ENCODE data around the gene GPC4.
"Not testable (repeated sequence)": the region's sequence is repeated elsewhere in the genome, so short reads cannot be mapped to it uniquely, and the experiment has no call there.

Gene GPC4

DNA sequence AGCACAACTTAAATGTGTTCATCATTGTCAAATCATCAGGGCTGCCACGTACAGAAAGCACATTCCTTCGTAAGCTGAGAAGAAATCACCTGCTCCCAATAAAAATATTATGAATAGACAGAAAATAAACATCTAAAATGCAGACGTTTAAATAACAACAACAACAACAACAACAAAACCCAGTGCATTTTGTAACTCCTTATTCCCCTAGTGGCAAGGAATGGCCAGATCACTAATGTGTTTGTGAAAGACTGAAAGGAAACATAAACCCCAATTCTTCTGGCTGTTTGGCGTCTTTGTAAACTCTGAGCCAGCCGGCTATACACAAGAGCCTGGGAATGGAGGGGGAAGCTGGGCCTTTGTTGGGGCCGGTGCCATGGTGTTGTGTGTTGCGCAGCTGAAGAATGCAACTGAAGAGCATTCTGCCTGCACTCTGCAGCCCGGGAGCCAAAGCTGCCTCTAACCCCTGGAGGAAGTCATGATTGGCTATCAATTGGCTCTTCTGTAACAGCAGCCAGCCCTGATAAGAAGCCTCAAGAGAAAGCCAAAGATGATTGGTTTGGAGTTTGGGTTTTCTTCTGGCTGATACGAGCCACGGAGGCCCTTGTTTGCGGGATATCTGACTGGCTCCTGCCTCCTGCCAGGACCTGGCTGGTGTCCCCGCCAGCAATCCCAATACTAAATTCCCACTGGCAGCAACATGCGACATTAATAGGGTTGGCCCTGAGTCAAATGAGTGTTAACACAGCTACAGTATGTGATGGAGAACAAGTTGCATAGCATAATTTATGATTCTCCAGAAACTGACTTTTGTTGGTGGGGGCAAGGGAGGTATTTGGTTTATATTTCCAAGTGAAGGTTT, 107.4 kb downstream of the GPC4 start:
- in situ Hi-C loops (cut with HindIII; ENCODE audit: low sequenced_read_pairs), result no loop called here

DNA sequence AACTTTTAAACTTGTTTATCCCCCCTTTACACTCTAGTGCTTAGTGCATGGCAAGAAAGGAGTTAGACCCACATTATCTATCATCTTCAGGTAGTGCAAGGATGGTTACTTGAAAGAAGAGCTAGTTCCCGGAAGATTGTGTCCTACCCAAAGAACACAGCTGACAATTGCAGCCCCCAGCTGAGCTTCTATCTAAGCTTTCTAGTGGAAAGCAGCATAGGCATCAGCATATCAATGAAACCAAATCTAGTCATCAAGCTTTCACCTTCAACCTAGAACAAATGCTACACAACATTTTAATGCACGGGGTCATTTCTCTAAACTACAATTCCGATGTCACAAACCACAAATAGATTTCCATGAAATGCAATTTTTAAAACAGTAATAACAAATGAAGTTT, 108.2 kb downstream of the GPC4 start:
- in situ Hi-C loops (cut with HindIII; ENCODE audit: low sequenced_read_pairs), result no loop called here

DNA sequence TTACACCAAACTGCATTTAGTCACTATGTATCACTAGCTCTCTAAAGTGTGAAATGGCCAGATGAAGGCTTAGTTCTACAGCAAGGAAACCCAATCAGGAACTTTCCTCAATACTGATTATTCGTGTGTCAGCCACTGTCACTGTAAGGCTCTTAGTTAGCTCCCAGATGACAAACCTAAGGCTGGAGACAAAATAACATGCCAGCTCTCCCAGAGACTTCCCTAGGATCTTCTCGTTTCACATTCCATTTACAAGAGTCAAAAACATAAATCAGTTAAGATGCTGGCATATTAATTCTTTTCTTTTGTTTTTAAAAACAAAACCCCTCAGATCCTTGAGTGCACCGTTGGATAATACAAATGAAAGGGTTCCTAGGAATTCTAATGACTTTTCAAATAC, 109.0 kb downstream of the GPC4 start:
- in situ Hi-C loops (cut with HindIII; ENCODE audit: low sequenced_read_pairs), result no loop called here

DNA sequence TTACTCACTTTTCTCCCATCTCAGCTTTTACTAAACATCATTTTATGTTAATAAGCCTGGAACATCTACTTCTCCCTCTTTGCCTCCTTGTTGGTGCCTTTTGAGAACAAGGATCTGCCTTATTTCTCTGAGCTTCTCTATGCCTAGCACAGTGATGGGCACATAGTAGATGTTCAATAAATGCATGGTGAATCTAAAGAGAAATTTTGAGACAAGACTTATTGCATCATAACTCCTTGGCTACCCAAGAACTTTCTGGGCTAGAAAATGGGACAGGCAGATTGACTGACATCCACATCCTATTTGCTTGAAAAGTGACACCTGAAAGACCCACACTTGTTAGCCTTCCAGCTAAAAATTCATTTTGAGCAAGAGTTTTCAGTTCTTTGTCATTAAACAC, 109.9 kb downstream of the GPC4 start:
- in situ Hi-C loops (cut with HindIII; ENCODE audit: low sequenced_read_pairs), result no loop called here

DNA sequence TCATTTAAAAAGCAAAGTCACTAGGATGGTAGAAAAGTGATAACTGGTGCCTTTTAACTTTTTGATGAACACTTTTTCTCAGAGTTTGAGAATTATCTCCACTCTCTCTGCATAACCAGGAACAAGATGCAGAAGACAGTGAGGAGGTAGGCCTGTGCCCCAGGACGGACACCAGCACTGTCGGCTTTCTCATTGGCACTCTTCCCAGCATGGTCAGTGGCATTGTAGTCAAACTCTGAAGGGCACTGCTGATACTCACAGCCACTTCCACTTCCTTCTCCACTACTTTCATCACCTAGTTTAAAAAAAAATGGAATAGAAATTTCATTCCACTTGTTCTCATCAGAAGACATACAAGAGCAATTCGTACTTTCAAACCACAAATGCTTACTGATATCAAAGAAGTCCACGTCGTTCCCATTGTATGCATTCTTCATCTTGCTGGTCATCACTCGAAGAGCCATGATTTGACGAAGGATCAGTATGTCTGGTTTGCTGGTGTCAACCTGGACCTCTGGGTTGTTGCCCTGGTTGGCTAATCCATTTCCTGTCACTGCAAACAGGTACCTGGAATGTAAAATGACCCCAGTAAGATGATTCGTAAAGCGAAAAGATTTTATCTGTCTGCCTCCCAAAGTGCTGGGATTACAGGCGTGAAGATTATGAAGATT, 112.4 kb downstream of the GPC4 start:
- in situ Hi-C loops (cut with HindIII; ENCODE audit: low sequenced_read_pairs), result no loop called here

DNA sequence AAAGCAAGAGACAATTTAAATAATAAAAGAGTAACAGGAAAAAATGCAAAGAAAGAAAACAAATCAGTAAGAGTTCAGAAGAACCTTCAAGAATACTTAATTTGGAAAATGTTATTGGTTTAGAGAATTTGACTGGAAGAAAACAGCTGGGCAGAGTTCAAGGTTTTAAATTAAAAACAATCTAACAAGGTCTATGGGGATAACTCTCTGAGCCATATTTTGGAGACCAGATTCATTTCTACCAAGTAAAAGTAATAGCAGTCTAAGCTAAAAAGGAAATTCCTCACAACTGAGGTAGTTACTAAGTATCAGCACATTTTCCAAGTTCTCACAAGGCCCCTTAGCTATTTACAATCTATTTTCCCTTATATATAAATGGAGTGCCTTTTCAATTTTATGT, 114.7 kb downstream of the GPC4 start:
- in situ Hi-C loops (cut with HindIII; ENCODE audit: low sequenced_read_pairs), result no loop called here

DNA sequence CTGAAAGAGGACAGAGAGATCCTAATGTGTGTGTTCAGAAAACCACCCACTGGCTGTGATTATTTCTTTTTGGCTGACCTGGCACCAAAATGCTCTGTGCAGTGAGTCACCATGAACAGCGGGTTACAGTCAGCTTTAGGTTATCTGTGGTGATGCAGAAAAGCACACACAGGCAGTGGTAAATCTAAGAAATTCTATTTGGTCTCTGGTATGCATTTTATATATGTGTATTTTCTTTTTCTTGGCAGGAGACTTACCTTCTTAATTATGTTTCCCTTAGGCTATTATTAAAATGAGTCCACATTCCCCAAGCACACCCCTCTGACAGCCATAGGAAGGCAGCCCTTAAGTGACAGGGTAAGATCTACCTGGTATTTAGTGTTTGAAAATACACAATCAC, 118.0 kb downstream of the GPC4 start:
- in situ Hi-C loops (cut with HindIII; ENCODE audit: low sequenced_read_pairs), result no loop called here

DNA sequence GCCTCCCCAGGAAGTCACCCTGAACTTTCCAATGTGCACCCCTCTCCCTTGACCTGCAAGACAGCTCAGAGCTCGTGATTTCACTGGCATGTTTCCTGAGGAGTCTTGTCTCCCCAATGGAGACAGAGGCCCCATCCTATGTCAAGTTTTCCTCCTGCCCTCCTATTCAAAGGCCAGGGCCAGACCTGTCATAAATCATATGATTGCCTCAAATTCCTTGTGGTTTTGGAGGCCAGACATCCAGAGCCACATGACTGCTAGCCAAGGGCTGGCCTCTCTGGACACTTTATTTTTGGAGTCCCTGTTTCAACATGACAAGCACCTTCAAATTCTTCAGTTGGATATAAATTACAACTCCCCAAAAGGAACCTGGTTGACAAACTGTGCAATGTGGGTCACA, 121.2 kb downstream of the GPC4 start:
- in situ Hi-C loops (cut with HindIII; ENCODE audit: low sequenced_read_pairs), result no loop called here

DNA sequence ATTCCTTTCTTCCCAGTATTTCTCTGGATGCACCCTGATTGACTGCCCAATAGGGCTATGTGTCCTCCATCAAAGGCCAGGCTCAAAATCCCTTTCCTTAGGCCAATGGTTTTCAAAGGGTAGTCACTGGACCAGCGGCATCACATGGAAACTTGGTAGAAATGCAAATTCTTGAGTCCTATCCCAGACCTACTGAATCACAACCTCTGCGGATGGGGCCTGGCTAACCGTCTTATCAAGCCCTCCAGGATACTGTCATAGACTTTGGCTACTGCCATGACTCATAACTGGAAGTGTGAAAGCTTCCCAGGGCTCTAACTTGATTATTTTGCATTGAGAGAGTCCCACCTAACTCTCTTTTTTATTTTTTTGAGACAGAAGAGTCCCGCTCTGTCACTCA, 125.2 kb downstream of the GPC4 start:
- in situ Hi-C loops (cut with HindIII; ENCODE audit: low sequenced_read_pairs), result no loop called here

DNA sequence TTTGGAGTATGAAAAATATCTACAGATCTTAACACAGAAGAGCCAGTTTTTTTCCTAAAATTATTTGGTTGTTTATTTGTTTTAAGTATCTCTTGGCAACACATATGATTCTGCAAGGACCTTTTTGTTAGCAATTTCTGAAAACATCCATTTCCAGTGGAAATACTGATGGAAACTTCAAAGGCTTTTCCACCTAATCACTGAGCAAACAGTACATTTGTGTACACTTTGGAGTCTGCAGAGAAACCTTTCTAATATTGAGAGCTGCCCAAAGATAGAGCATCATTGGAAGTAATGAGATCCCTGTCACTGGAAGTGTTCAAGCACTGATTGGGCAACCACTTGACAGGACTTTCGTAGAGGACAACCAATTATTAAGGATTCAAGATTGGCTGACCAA, 127.4 kb downstream of the GPC4 start:
- in situ Hi-C loops (cut with HindIII; ENCODE audit: low sequenced_read_pairs), result no loop called here

DNA sequence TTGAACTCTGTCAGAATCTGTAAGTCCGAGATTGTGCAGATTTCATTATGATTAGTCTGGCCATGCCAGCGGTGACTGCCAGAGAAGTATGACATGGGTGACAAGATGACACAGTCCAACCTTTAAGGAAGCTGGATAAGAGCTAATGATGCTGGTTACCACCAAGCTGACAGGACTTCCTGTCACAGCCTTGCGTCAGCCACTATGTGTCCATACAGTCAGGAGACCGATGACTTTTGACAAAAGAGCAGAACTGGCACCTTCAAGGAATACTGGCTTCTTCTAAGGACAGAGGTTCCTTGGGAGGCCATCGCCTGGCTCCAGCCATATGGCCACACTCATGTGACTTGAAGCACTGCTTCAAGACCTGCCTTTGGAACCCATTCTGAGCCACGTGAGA, 129.9 kb downstream of the GPC4 start:
- in situ Hi-C loops (cut with HindIII; ENCODE audit: low sequenced_read_pairs), result no loop called here

DNA sequence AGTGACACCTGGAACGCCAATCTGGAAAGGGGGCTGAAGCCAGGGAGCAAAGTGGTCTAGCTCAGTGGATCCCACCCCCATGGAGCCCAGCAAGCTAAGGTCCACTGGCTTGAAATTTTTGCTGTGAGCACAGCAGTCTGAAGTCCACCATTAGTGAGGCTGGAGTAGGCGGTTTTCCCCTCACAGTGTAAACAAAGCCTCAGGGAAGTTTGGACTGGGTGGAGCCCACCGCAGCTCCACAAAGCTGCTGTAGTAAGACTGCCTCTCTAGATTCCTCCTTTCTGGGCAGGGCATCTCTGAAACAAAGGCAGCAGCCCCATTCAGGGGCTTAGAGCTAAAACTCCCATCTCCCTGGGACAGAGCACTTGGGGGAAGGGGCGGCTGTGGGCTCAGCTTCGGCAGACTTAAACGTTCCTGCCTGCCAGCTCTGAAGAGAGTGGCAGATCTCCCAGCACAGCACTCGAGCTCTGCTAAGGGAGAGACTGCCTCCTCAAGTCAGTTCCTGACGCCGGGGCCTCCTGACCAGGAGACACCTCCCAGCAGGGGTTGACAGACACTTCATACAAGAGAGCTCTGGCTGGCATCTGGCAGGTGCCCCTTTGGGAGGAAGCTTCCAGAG, 136.1 kb downstream of the GPC4 start:
- in situ Hi-C loops (cut with HindIII; ENCODE audit: low sequenced_read_pairs), result not testable (repeated sequence)

DNA sequence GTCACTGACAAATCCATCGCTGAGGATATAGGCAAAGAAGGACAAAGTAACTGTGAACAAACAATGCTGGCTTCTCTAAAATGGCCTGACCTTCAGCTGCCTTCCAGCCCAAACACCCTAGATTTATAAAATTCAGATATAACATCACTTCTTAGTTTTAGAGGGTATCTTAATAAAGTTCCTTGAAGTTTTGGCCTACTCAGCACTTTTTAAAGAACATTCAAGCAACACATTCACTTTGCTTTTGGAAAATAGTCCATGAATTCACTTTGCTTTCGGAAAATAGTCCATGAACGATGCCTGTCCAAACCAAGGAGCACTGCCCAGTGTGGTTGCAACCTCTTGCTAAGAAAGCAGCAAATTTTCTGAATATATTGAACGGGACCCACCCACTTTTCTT, 142.1 kb downstream of the GPC4 start:
- in situ Hi-C loops (cut with HindIII; ENCODE audit: low sequenced_read_pairs), result no loop called here

DNA sequence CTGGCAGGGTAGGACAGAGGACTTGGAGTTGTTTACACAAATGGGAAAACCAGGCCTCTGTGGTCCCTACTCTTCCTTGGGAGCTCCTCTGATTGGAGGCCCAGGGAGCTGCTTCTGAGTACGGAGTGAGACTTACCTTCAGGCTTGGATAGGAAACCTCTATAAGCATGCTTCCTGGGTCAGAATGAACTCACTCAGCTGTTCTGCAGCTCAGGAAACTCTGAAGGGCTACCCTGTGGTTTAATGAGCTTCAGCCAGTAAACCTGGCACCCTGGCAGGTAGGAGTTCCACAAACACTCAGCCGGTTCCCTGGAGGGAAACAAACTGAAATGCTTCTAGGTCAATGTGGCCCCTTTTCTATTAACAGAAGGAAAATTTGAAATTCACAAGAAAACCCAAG, 146.1 kb downstream of the GPC4 start:
- in situ Hi-C loops (cut with HindIII; ENCODE audit: low sequenced_read_pairs), result no loop called here

DNA sequence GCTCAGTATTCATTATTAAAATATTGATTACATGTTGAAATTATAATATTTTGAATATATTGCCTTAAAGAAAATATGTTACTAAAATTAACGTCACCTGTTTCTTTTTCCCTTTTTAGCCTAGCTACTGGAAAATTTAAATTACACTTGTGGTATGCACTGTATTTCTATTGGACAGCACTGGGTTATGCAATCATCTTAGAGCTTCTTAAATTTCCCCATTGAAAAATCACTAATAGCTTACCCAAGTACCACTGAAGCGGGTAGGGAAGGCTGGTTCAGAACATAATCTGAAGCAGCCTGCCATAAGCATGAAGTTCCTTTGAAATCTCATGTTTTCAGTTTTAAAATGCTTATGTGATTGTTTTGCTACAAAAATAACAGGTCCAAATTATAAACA, 147.7 kb downstream of the GPC4 start:
- in situ Hi-C loops (cut with HindIII; ENCODE audit: low sequenced_read_pairs), result no loop called here

DNA sequence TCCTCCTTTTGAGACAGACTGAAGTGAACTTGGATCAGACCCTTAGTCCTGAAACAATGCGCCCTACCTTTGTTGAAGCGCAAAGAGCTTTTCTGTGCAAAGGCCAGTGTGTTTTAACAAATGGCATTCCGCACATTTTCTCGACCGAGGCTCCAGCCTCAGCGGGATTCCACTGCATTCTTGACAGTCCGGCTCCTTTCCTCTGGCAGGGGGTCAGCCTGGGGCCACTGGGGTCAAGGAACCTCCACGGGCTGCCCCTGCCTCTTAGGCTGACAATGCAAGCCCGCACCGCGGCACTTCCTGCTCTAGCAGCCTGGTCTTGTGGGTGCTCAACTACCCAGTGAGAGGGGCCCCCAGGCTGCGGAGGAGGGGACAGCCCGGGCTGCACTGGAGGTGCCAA, 150.0 kb downstream of the GPC4 start:
- in situ Hi-C loops (cut with HindIII; ENCODE audit: low sequenced_read_pairs), result no loop called here

DNA sequence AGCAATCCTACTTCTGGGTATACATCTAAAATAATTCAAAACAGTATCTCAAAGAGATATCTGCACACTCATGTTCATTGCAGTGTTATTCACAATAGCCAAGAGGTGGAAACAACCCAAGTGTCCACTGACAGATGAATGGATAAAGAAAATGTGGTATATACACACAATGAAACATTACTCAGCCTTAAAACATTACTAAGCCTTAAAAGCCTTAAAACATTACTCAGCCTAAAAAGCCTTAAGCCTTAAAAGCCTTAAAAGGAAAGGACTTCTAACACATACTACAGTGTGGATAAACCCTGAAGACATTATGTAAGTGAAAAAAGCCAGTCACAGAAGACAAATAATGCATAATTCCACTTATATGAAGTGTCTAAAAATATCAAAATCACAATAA, 156.8 kb downstream of the GPC4 start:
- in situ Hi-C loops (cut with HindIII; ENCODE audit: low sequenced_read_pairs), result no loop called here

DNA sequence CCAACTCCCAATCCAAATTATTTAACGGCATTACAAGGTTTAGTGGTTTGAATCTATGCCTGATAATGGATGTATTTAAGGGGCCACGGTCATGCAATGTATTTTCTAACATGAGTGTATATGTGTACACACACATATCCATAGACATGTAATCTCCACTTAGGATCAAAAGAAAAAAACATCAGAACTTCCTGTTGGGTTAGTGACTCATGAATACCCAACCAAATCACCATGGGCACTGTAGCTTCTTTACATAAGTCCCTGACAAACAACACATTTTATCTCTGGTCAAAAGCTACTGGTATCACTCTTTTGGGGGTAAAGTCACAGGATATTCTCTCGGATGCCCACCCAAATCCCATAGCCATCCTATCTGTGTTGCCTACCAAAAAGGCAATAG, 160.6 kb downstream of the GPC4 start:
- in situ Hi-C loops (cut with HindIII; ENCODE audit: low sequenced_read_pairs), result no loop called here

DNA sequence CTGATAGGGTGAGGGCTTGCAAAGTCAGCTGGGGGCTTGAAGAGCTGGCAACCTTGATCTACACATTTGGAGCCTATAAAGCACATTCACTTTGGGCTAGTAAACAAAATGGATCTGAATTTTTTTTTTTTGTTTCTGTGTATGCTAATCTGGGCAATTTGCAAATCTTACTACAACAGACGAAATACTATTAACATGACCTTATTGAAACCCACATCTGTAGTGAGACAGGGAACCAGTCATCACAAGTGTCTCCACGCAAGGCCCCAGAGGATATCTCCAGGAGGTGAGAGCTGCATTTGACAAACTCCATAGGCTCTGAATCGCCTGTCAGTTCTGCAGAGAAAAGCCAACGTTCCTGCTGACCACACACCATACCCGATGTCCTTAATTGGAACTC, 164.1 kb downstream of the GPC4 start:
- in situ Hi-C loops (cut with HindIII; ENCODE audit: low sequenced_read_pairs), result no loop called here

DNA sequence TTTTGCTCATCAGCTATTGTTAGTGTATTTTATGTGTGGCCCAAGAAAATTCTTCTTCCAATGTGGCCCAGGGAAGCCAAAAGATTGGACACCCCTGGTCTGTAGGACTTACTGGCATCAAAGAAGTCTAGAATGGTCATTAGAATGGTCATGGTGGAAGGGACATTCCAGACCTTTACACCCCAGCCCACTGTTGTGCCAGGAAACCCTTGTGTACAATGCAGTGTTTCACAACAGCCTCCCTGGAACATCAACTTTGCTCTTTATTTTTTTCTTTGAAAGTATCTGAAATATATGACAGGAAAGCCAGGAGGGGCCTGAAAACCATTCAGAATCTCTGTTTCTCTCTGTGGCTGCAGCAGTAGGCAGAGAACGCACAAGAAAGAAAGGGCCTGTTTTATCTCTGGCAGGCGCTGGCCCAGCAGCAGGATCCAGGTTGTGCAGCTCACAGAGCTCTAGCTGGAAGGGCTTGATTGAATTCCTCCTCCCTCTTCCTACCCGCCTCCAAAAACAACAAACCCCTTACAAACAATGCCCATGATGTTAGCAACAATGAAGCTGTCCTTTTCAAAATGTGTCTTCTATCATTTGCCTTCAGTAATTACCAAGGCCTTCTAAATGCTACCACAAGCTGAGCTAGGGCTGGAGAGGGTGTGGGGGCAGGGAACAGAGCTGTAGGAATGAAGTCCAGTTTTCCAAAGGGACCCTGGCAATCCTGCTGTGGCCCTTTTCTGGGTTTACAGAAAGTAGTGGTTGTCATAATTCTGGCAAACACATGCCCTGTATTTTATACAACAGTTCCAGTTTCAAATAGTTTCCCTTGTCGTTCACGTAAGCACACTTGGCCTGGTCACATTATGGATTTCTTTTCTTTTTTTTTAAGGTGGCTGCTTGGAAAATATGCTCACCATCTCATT, 164.8 kb downstream of the GPC4 start:
- in situ Hi-C loops (cut with HindIII; ENCODE audit: low sequenced_read_pairs), result no loop called here
